Measurements from ENCODE around the gene CD69.

Gene CD69

GRCh38 chr12:9731797-9732196 is 28.9 kb downstream of the CD69 start:
- H3K9me3 ChIP-seq (ENCODE audit: insufficient read depth, low read length): no peaks in the 10 kb centered on the region
- peak overlapping the region; percentile 100 for H3K27ac ChIP-seq (ENCODE audit: low read depth, low read length)
- TF ChIP-seq EZH2phosphoT487 (conservative IDR thresholded peaks at IDR 0.05; ENCODE audit: low read length) (no peak), CTCF (IDR thresholded peaks at IDR 0.05; ENCODE audit: insufficient read depth, low read length, poor library complexity, severe bottlenecking) (no peak)
- peak overlapping the region; percentile 63 for H3K4me3 ChIP-seq (ENCODE audit: insufficient read depth, low read length, poor library complexity, severe bottlenecking)
- H3K79me2 ChIP-seq (ENCODE audit: insufficient read depth, low read length): peaks cover 56% of the 10 kb centered on the region
- no peaks in the 10 kb centered on the region for H3K27me3 ChIP-seq (ENCODE audit: low read length)
- no peak overlapping the region for H2AFZ ChIP-seq (ENCODE audit: low read depth, low read length, severe bottlenecking)
- peak overlapping the region; percentile 99 for H3K4me2 ChIP-seq (ENCODE audit: low read depth, low read length, poor library complexity, severe bottlenecking)
- no peaks in the 10 kb centered on the region for H3K9me2 ChIP-seq (replicated peaks; ENCODE audit: insufficient read depth, low read length)
- peaks cover 38% of the 10 kb centered on the region for H3F3A ChIP-seq (ENCODE audit: insufficient read depth)
- H3K36me3 ChIP-seq (ENCODE audit: low read length): no peaks in the 10 kb centered on the region
- no peaks in the 10 kb centered on the region for H4K20me1 ChIP-seq (ENCODE audit: low read depth, low read length)
- H3K9ac ChIP-seq (ENCODE audit: low read length): peak overlapping the region; percentile 74

- Histone ChIP-seq H3K4me3 (ENCODE audit: insufficient read depth, low read length, poor library complexity, severe bottlenecking) (peak overlapping the region; percentile 63), H3K27me3 (ENCODE audit: low read length) (no peaks in the 10 kb centered on the region), H3K36me3 (ENCODE audit: low read length) (no peaks in the 10 kb centered on the region), H3K27ac (ENCODE audit: low read depth, low read length) (peak overlapping the region; percentile 100), H2AFZ (ENCODE audit: low read depth, low read length, severe bottlenecking) (no peak overlapping the region), H3K9ac (ENCODE audit: low read length) (peak overlapping the region; percentile 74), H4K20me1 (ENCODE audit: low read depth, low read length) (no peaks in the 10 kb centered on the region), H3K9me3 (ENCODE audit: insufficient read depth, low read length) (no peaks in the 10 kb centered on the region), H3K4me2 (ENCODE audit: low read depth, low read length, poor library complexity, severe bottlenecking) (peak overlapping the region; percentile 99), H3K79me2 (ENCODE audit: insufficient read depth, low read length) (peaks cover 60% of the 10 kb centered on the region), H3F3A (ENCODE audit: insufficient read depth) (peaks cover 38% of the 10 kb centered on the region), H3K9me2 (replicated peaks; ENCODE audit: insufficient read depth, low read length) (no peaks in the 10 kb centered on the region)
- TF ChIP-seq EZH2phosphoT487 (conservative IDR thresholded peaks at IDR 0.05; ENCODE audit: low read length) (no peak), CTCF (IDR thresholded peaks at IDR 0.05; ENCODE audit: insufficient read depth, low read length, poor library complexity, severe bottlenecking) (no peak)
These were observed 29.3 kb downstream of the CD69 start for GRCh38 chr12:9731393-9731792.

GRCh38 chr12:9730591-9730990 is 30.1 kb downstream of the CD69 start:
- Histone ChIP-seq H3K27ac (ENCODE audit: low read depth, low read length) (peak overlapping the region; percentile 100), H3K9me3 (ENCODE audit: insufficient read depth, low read length) (no peaks in the 10 kb centered on the region), H3F3A (ENCODE audit: insufficient read depth) (peaks cover 37% of the 10 kb centered on the region), H3K4me2 (ENCODE audit: low read depth, low read length, poor library complexity, severe bottlenecking) (peak overlapping the region; percentile 99), H3K27me3 (ENCODE audit: low read length) (no peaks in the 10 kb centered on the region), H3K4me3 (ENCODE audit: insufficient read depth, low read length, poor library complexity, severe bottlenecking) (peak overlapping the region; percentile 63), H4K20me1 (ENCODE audit: low read depth, low read length) (no peaks in the 10 kb centered on the region), H3K9ac (ENCODE audit: low read length) (peak overlapping the region; percentile 74), H3K36me3 (ENCODE audit: low read length) (no peaks in the 10 kb centered on the region), H2AFZ (ENCODE audit: low read depth, low read length, severe bottlenecking) (no peak overlapping the region), H3K9me2 (replicated peaks; ENCODE audit: insufficient read depth, low read length) (no peaks in the 10 kb centered on the region), H3K79me2 (ENCODE audit: insufficient read depth, low read length) (peaks cover 64% of the 10 kb centered on the region)
- TF ChIP-seq EZH2phosphoT487 (conservative IDR thresholded peaks at IDR 0.05; ENCODE audit: low read length) (no peak), CTCF (IDR thresholded peaks at IDR 0.05; ENCODE audit: insufficient read depth, low read length, poor library complexity, severe bottlenecking) (no peak)

Data from SU-DHL-6 (cell line).